GM23338 (cell line): ENCODE data around the gene PGGT1B. TPM values are rescaled to one million over a fixed set of nuclear protein-coding genes. Genes with fewer than 3 reads are reported as not detected.

Source experiments
- ATAC-seq: fragments of 200-7000 bp; cut with Tn5 transposase; 3 replicates; pipeline ENCODE4 v1.9.1; 2020
- DNase-seq: peaks from one replicate; pipeline ENCODE4 v3.0.0-alpha.2; 2015; ENCODE audit warnings: low spot score
- H2AFZ ChIP-seq: fragments of 200-600 bp; sonication (generic); 2 replicates; pipeline ENCODE4 v1.8.0; 2016; ENCODE audit warnings: antibody characterized with exemption, mild to moderate bottlenecking, moderate library complexity
- H3F3A ChIP-seq: fragments of 200-600 bp; sonication (generic); replicated peaks from 2 replicates; pipeline ENCODE4 v1.8.0; 2017; ENCODE audit warnings: antibody characterized with exemption, mixed run types, low read depth
- H3K27ac ChIP-seq: fragments of 200-600 bp; sonication (generic); 2 replicates; pipeline ENCODE4 v1.6.1; 2016; ENCODE audit warnings: low read depth
- H3K27me3 ChIP-seq: fragments of 200-600 bp; sonication (generic); 2 replicates; pipeline ENCODE4 v1.8.0; 2016; ENCODE audit warnings: mild to moderate bottlenecking, mixed run types, moderate library complexity; ENCODE audit not compliant: insufficient read depth
- H3K36me3 ChIP-seq: fragments of 200-600 bp; sonication (generic); 2 replicates; pipeline ENCODE4 v1.8.0; 2016; ENCODE audit warnings: mild to moderate bottlenecking; ENCODE audit not compliant: insufficient read depth
- H3K4me1 ChIP-seq: fragments of 200-600 bp; sonication (generic); 2 replicates; pipeline ENCODE4 v1.8.0; 2016; ENCODE audit warnings: mild to moderate bottlenecking, moderate library complexity; ENCODE audit not compliant: insufficient read depth
- H3K4me2 ChIP-seq: fragments of 200-600 bp; sonication (generic); 2 replicates; pipeline ENCODE4 v1.7.1; 2017; ENCODE audit warnings: mixed run types
- H3K4me3 ChIP-seq: fragments of 200-600 bp; sonication (generic); 2 replicates; pipeline ENCODE4 v1.6.1; 2016; ENCODE audit warnings: mixed run types
- H3K79me2 ChIP-seq: fragments of 200-600 bp; sonication (generic); replicated peaks from 2 replicates; pipeline ENCODE4 v1.8.0; 2017; ENCODE audit warnings: mild to moderate bottlenecking; ENCODE audit not compliant: insufficient read depth
- H3K9me2 ChIP-seq: fragments of 200-600 bp; sonication (generic); 2 replicates; pipeline ENCODE4 v1.8.0; 2017; ENCODE audit not compliant: insufficient read depth
- H4K20me1 ChIP-seq: fragments of 200-600 bp; sonication (generic); replicated peaks from 2 replicates; pipeline ENCODE4 v1.8.0; 2017; ENCODE audit warnings: mild to moderate bottlenecking; ENCODE audit not compliant: insufficient read depth
- H3K27ac Mint-ChIP-seq: 2 replicates; pipeline ENCODE4 v1.8.0; 2020; ENCODE audit warnings: inconsistent platforms, mild to moderate bottlenecking, moderate library complexity, mixed read lengths
- H3K27me3 Mint-ChIP-seq: 3 replicates; pipeline ENCODE4 v1.8.0; 2022; ENCODE audit warnings: low read depth, mild to moderate bottlenecking, moderate library complexity, mixed read lengths, inconsistent platforms; ENCODE audit not compliant: insufficient read depth, poor library complexity
- H3K36me3 Mint-ChIP-seq: 3 replicates; pipeline ENCODE4 v1.8.0; 2021; ENCODE audit warnings: low read depth, mild to moderate bottlenecking, inconsistent platforms, moderate library complexity, mixed read lengths
- H3K4me1 Mint-ChIP-seq: 3 replicates; pipeline ENCODE4 v1.8.0; 2020; ENCODE audit warnings: mild to moderate bottlenecking, inconsistent platforms, mixed read lengths
- H3K4me3 Mint-ChIP-seq: 3 replicates; pipeline ENCODE4 v1.8.0; 2021; ENCODE audit warnings: moderate library complexity, mild to moderate bottlenecking, inconsistent platforms, mixed read lengths
- H3K9me3 Mint-ChIP-seq: 3 replicates; pipeline ENCODE4 v1.8.0; 2020; ENCODE audit warnings: moderate library complexity, mild to moderate bottlenecking, inconsistent platforms, mixed read lengths
- CREB1 ChIP-seq: fragments of 250-450 bp; sonication (Bioruptor Pico); IDR thresholded peaks from 2 replicates; pipeline ENCODE4 v1.5.0; 2020; ENCODE audit warnings: low read depth, mild to moderate bottlenecking, moderate library complexity
- EZH2phosphoT487 ChIP-seq: fragments of 200-600 bp; sonication (generic); IDR thresholded peaks from one replicate; pipeline ENCODE4 v1.8.1; 2018; ENCODE audit warnings: antibody characterized with exemption; ENCODE audit not compliant: unreplicated experiment
- JUNB ChIP-seq: IDR thresholded peaks from one replicate; pipeline ENCODE4 v1.6.1; 2016; ENCODE audit warnings: antibody characterized with exemption; ENCODE audit not compliant: unreplicated experiment
- POLR2AphosphoS5 ChIP-seq: IDR thresholded peaks from 2 replicates; pipeline ENCODE4 v1.6.1; 2016; ENCODE audit warnings: antibody characterized with exemption, low read depth
- STAT1 ChIP-seq: IDR thresholded peaks from one replicate; pipeline ENCODE4 v1.6.1; 2016; ENCODE audit warnings: antibody characterized with exemption; ENCODE audit not compliant: unreplicated experiment
- ZNF114 ChIP-seq: fragments of 250-450 bp; sonication (Bioruptor Pico); IDR thresholded peaks from 2 replicates; pipeline ENCODE4 v1.5.0; 2020; ENCODE audit warnings: mild to moderate bottlenecking, moderate library complexity
- ZNF331 ChIP-seq: fragments of 250-450 bp; sonication (Bioruptor Pico); IDR thresholded peaks from 2 replicates; pipeline ENCODE4 v1.5.0; 2020; ENCODE audit warnings: low read depth, mild to moderate bottlenecking, moderate library complexity
- ZNF462 ChIP-seq: fragments of 250-450 bp; sonication (Bioruptor Pico); IDR thresholded peaks from 2 replicates; pipeline ENCODE4 v1.5.0; 2020; ENCODE audit warnings: mild to moderate bottlenecking, moderate library complexity
- polyA plus RNA-seq: library from polyadenylated mRNA; unstranded; fragments of >200 nt; fragmentation: Nextera tagmentation; extraction: Ambion mirVana; gene quantifications from 2 replicates; pipeline ENCODE4 v1.2.1, GENCODE V29; 2016
- total RNA-seq: library from RNA; depleted of rRNA; stranded (reverse); fragments of >200 nt; shearing (Covaris generic); gene quantifications from 2 replicates; pipeline ENCODE4 v1.2.3, GENCODE V29; 2014

Gene PGGT1B
- total and polyA plus RNA-seq, 2 experiments from 2014 or later: 8.6 to 12.9 TPM

- TF ChIP-seq ZNF462 (CRISPR knock-in tag) (no peak), CREB1 (CRISPR knock-in tag) (no peak), STAT1 (no peak), EZH2phosphoT487 (no peak)
Measured at GRCh38 chr5:115306011-115306536, 43.4 kb upstream of the PGGT1B start (continued).

- no peak overlapping the region for H3K4me3 Mint-ChIP-seq
- H3K4me3 ChIP-seq: no peak overlapping the region
- no peaks in the 10 kb centered on the region for H3K27me3 Mint-ChIP-seq
- no peaks in the 10 kb centered on the region for H3K9me2 ChIP-seq
- H3K36me3 Mint-ChIP-seq: no peaks in the 10 kb centered on the region
- H3K27ac Mint-ChIP-seq: no peak overlapping the region
- ATAC-seq (no peak), DNase-seq (no peak)
- no peaks in the 10 kb centered on the region for H3K36me3 ChIP-seq
- H4K20me1 ChIP-seq: no peaks in the 10 kb centered on the region
- H3K79me2 ChIP-seq: no peaks in the 10 kb centered on the region
- TF ChIP-seq POLR2AphosphoS5 (no peak), ZNF462 (CRISPR knock-in tag) (no peak), CREB1 (CRISPR knock-in tag) (no peak), EZH2phosphoT487 (no peak), ZNF114 (CRISPR knock-in tag) (no peak), ZNF331 (CRISPR knock-in tag) (no peak), JUNB (no peak)
- no peak overlapping the region for H2AFZ ChIP-seq
- peaks cover 8% of the 10 kb centered on the region for H3K4me1 Mint-ChIP-seq
- no peaks in the 10 kb centered on the region for H3F3A ChIP-seq
- no peaks in the 10 kb centered on the region for H3K4me1 ChIP-seq
- H3K27me3 ChIP-seq: no peaks in the 10 kb centered on the region
- H3K9me3 Mint-ChIP-seq: no peaks in the 10 kb centered on the region
- H3K27ac ChIP-seq: no peak overlapping the region
- H3K4me2 ChIP-seq: no peak overlapping the region
Measured at GRCh38 chr5:115304496-115304895, 41.8 kb upstream of the PGGT1B start.
